Measurements from ENCODE around the gene OR51M1.

DNA sequence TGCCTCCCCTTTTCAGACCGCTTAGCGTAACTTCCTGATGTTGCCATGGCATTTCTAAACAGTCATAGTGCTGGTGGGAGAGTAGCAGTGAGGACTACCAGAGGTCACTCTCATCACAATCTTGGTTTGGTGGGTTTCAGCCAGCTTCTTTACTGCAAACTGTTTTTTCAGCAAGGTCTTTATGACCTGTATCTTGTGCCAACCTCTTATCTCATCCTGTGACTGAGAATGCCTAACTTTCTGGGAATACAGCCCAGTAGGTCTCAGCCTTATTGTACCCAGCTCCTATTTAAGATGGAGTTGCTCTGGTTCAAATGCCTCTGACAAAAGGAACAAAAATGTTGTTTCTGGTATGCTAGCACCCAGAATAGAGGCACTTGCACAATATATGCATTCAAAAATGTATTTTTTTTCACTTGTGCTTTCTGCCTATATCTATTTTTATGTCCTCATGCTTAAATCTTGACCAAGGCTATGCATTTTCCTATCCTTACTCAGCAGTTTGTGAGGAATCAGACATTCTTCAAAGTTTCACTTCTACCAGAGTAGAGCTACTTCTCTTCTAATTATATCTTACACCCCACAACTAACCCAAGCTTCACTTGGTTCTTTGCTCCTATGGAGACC, 16.1 kb upstream of the OR51M1 start:
- TF ChIP-seq ZNF8 (CRISPR knock-in tag; IDR thresholded peaks at IDR 0.05) = peak; percentile 54; the same call in 1 of the 2 replicates
- TF ChIP-seq PPARA (CRISPR knock-in tag; IDR thresholded peaks at IDR 0.05; ENCODE audit: borderline replicate concordance) = no peak
- TF ChIP-seq TCF4 (CRISPR knock-in tag; IDR thresholded peaks at IDR 0.05; ENCODE audit: borderline replicate concordance) = peak; percentile 65
- peak; percentile 96 for TF ChIP-seq OSR1 (CRISPR knock-in tag; IDR thresholded peaks at IDR 0.05)
- TF ChIP-seq, protein P1, sequence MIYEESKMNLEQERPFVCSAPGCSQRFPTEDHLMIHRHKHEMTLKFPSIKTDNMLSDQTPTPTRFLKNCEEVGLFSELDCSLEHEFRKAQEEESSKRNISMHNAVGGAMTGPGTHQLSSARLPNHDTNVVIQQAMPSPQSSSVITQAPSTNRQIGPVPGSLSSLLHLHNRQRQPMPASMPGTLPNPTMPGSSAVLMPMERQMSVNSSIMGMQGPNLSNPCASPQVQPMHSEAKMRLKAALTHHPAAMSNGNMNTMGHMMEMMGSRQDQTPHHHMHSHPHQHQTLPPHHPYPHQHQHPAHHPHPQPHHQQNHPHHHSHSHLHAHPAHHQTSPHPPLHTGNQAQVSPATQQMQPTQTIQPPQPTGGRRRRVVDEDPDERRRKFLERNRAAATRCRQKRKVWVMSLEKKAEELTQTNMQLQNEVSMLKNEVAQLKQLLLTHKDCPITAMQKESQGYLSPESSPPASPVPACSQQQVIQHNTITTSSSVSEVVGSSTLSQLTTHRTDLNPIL (CRISPR knock-in tag; IDR thresholded peaks at IDR 0.05; ENCODE audit: low read depth) = peak; percentile 85; the same call in 1 of the 2 replicates
- TF ChIP-seq BACH2 (CRISPR knock-in tag; IDR thresholded peaks at IDR 0.05; ENCODE audit: borderline replicate concordance) = peak; percentile 40; the same call in 1 of the 2 replicates
- TF ChIP-seq, protein P2, sequence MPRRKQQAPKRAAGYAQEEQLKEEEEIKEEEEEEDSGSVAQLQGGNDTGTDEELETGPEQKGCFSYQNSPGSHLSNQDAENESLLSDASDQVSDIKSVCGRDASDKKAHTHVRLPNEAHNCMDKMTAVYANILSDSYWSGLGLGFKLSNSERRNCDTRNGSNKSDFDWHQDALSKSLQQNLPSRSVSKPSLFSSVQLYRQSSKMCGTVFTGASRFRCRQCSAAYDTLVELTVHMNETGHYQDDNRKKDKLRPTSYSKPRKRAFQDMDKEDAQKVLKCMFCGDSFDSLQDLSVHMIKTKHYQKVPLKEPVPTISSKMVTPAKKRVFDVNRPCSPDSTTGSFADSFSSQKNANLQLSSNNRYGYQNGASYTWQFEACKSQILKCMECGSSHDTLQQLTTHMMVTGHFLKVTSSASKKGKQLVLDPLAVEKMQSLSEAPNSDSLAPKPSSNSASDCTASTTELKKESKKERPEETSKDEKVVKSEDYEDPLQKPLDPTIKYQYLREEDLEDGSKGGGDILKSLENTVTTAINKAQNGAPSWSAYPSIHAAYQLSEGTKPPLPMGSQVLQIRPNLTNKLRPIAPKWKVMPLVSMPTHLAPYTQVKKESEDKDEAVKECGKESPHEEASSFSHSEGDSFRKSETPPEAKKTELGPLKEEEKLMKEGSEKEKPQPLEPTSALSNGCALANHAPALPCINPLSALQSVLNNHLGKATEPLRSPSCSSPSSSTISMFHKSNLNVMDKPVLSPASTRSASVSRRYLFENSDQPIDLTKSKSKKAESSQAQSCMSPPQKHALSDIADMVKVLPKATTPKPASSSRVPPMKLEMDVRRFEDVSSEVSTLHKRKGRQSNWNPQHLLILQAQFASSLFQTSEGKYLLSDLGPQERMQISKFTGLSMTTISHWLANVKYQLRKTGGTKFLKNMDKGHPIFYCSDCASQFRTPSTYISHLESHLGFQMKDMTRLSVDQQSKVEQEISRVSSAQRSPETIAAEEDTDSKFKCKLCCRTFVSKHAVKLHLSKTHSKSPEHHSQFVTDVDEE (CRISPR knock-in tag; IDR thresholded peaks at IDR 0.05) = peak; percentile 77
- TF ChIP-seq, protein P3, sequence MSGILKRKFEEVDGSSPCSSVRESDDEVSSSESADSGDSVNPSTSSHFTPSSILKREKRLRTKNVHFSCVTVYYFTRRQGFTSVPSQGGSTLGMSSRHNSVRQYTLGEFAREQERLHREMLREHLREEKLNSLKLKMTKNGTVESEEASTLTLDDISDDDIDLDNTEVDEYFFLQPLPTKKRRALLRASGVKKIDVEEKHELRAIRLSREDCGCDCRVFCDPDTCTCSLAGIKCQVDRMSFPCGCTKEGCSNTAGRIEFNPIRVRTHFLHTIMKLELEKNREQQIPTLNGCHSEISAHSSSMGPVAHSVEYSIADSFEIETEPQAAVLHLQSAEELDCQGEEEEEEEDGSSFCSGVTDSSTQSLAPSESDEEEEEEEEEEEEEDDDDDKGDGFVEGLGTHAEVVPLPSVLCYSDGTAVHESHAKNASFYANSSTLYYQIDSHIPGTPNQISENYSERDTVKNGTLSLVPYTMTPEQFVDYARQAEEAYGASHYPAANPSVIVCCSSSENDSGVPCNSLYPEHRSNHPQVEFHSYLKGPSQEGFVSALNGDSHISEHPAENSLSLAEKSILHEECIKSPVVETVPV (CRISPR knock-in tag; IDR thresholded peaks at IDR 0.05) = no peak
- no peak for TF ChIP-seq RARB (CRISPR knock-in tag; IDR thresholded peaks at IDR 0.05)
- TF ChIP-seq, protein P4, sequence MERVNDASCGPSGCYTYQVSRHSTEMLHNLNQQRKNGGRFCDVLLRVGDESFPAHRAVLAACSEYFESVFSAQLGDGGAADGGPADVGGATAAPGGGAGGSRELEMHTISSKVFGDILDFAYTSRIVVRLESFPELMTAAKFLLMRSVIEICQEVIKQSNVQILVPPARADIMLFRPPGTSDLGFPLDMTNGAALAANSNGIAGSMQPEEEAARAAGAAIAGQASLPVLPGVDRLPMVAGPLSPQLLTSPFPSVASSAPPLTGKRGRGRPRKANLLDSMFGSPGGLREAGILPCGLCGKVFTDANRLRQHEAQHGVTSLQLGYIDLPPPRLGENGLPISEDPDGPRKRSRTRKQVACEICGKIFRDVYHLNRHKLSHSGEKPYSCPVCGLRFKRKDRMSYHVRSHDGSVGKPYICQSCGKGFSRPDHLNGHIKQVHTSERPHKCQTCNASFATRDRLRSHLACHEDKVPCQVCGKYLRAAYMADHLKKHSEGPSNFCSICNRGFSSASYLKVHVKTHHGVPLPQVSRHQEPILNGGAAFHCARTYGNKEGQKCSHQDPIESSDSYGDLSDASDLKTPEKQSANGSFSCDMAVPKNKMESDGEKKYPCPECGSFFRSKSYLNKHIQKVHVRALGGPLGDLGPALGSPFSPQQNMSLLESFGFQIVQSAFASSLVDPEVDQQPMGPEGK (CRISPR knock-in tag; IDR thresholded peaks at IDR 0.05; ENCODE audit: borderline replicate concordance) = peak; percentile 93; the same call in 1 of the 2 replicates
